Putamen (tissue), 1 donor: Measurements from ENCODE around the gene YDJC.
"Not testable (repeated sequence)": the region's sequence is repeated elsewhere in the genome, so short reads cannot be mapped to it uniquely, and the experiment has no call there.

Experiments used
- DNase-seq: peaks from one replicate; pipeline ENCODE4 v3.0.0-alpha.2; 2016; ENCODE audit warnings: low spot score

The YDJC gene

GRCh38 chr22:21631025-21631424 is 1.2 kb upstream of the YDJC start:
- DNase-seq = no peak

- no peak for DNase-seq
Measured at GRCh38 chr22:21628386-21629254, 1.2 kb downstream of the YDJC start.

- DNase-seq = no peak
Measured at GRCh38 chr22:21626735-21627469, 2.9 kb downstream of the YDJC start.

GRCh38 chr22:21626073-21626734 is 3.6 kb downstream of the YDJC start:
- no peak for DNase-seq

- DNase-seq = no peak
Measured at GRCh38 chr22:21624880-21625791, 4.7 kb downstream of the YDJC start.

GRCh38 chr22:21624120-21624879 is 5.5 kb downstream of the YDJC start:
- no peak for DNase-seq

GRCh38 chr22:21623648-21623970 is 6.2 kb downstream of the YDJC start:
- no peak for DNase-seq

GRCh38 chr22:21622919-21623647 is 6.7 kb downstream of the YDJC start:
- peak; percentile 50 for DNase-seq

GRCh38 chr22:21622011-21622918 is 7.6 kb downstream of the YDJC start:
- no peak for DNase-seq

- no peak for DNase-seq
Measured at GRCh38 chr22:21621025-21621424, 8.8 kb downstream of the YDJC start.

GRCh38 chr22:21617337-21617736 is 12.5 kb downstream of the YDJC start:
- not testable (repeated sequence) for DNase-seq

GRCh38 chr22:21615731-21616130 is 14.1 kb downstream of the YDJC start:
- DNase-seq = no peak

GRCh38 chr22:21613553-21614233 is 16.1 kb downstream of the YDJC start:
- DNase-seq = no peak

GRCh38 chr22:21612858-21613257 is 17.0 kb downstream of the YDJC start:
- no peak for DNase-seq

- no peak for DNase-seq
Measured at GRCh38 chr22:21611210-21611977, 18.4 kb downstream of the YDJC start.

GRCh38 chr22:21609556-21610157 is 20.2 kb downstream of the YDJC start:
- not testable (repeated sequence) for DNase-seq

- DNase-seq = no peak
Measured at GRCh38 chr22:21606775-21607174, 23.0 kb downstream of the YDJC start.
